Thoracic aorta (tissue), 2 donors: ENCODE data around the gene MEIS3. TPM values are rescaled to one million over a fixed set of nuclear protein-coding genes. Genes with fewer than 3 reads are reported as not detected.
"Not testable (repeated sequence)": the region's sequence is repeated elsewhere in the genome, so short reads cannot be mapped to it uniquely, and the experiment has no call there.

ENCODE experiments used
- ATAC-seq: fragments of 150-250 bp; one replicate; pipeline ENCODE4 v1.8.0; 2017; ENCODE audit warnings: low read depth; ENCODE audit not compliant: insufficient number of reproducible peaks, low FRiP score
- DNase-seq: peaks from one replicate; pipeline ENCODE4 v3.0.0-alpha.2; 2020; ENCODE audit warnings: low spot score
- H3K27ac ChIP-seq, 2 donors: fragments of 200-600 bp; sonication (generic); 1 replicate in 1 of 2; 2 replicates in 1 of 2; pipeline ENCODE4 v1.5.1; 2016; ENCODE audit warnings: mild to moderate bottlenecking in 2 of 2, moderate library complexity in 2 of 2
- H3K27me3 ChIP-seq: fragments of 200-600 bp; sonication (generic); replicated peaks from 2 replicates; pipeline ENCODE4 v1.6.0; 2016; ENCODE audit warnings: mild to moderate bottlenecking; ENCODE audit not compliant: insufficient read depth
- H3K36me3 ChIP-seq: fragments of 200-600 bp; sonication (generic); one replicate; pipeline ENCODE4 v1.5.1; 2016
- H3K4me1 ChIP-seq, 2 donors: fragments of 200-600 bp; sonication (generic); 1 replicate in 1 of 2; 2 replicates in 1 of 2; pipeline versions ENCODE4 v1.5.1 to v1.6.0; 2016; ENCODE audit warnings: low read depth in 2 of 2, mild to moderate bottlenecking in 1 of 2; ENCODE audit not compliant: control insufficient read depth in 1 of 2
- H3K4me3 ChIP-seq: fragments of 200-600 bp; sonication (generic); 2 replicates; pipeline ENCODE4 v1.5.1; 2016; ENCODE audit warnings: mild to moderate bottlenecking
- H3K9me3 ChIP-seq: fragments of 200-600 bp; sonication (generic); 2 replicates; pipeline ENCODE4 v1.5.1; 2016
- total RNA-seq, 2 donors: library from RNA; depleted of rRNA; stranded (reverse); fragments of >200 nt; gene quantifications; one replicate each; pipeline versions ENCODE4 v1.1.0 to v1.2.3, GENCODE V29; 2016
- TF ChIP-seq, protein P1 (sequence below): fragments of 200-600 bp; sonication (generic); IDR thresholded peaks from one replicate; pipeline ENCODE4 v1.5.1; 2019; ENCODE audit warnings: antibody characterized with exemption

MEIS3 gene
- total RNA-seq, 2 donors from 2014 or later: 6.4 to 11.5 TPM

DNA sequence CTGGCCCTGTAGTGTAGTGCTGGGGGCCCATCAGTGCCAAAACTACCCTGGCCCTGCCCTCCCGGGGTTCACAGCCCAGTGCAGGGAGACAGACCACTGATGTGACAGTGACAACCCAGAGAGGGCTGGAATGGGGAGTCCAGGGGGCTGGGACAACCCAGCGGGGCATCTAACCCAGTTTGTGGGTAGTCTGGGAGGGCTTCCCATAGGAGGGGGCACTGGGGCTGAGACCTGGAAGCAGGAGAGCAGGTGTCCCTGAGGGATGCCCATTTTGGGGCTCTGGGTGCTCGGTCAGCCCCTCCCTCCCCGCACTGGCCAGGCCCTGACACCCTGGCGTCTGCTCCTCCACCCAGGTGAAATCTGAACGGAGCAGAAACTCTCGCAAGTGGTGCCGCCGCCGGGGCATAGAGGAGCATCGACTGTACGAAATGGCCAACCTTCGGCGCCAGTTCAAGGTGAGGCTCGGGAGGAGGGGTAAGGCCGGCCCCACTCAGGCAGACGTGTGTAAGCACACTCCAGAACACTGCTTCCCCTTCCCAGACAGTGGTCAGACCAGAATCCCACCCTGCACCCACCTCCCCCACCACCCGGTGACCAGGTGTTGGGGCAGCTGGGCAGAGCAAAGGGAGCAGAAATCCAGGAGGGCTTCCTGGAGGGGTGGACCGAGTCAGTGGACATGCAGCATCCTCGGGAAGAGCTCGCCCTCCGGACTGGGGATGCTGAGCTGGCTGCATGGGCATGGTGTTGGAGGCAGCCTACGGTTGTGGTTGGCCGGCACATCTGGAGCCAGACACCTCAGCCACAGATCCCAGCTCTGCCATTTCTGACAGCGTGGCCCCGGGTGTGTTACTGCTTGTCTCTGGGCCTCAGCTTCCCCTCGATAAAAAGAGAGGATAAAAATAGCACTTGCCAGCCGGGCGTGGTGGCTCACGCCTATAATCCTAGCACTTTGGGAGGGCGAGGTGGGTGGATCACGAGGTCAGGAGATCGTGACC, 45.8 kb downstream of the MEIS3 start:
- H3K36me3 ChIP-seq: peaks cover 54% of the 10 kb centered on the region
- no peaks in the 10 kb centered on the region for H3K4me1 ChIP-seq
- H3K27me3 ChIP-seq: no peaks in the 10 kb centered on the region
- TF ChIP-seq, protein P1, sequence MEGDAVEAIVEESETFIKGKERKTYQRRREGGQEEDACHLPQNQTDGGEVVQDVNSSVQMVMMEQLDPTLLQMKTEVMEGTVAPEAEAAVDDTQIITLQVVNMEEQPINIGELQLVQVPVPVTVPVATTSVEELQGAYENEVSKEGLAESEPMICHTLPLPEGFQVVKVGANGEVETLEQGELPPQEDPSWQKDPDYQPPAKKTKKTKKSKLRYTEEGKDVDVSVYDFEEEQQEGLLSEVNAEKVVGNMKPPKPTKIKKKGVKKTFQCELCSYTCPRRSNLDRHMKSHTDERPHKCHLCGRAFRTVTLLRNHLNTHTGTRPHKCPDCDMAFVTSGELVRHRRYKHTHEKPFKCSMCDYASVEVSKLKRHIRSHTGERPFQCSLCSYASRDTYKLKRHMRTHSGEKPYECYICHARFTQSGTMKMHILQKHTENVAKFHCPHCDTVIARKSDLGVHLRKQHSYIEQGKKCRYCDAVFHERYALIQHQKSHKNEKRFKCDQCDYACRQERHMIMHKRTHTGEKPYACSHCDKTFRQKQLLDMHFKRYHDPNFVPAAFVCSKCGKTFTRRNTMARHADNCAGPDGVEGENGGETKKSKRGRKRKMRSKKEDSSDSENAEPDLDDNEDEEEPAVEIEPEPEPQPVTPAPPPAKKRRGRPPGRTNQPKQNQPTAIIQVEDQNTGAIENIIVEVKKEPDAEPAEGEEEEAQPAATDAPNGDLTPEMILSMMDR: no peak
- ATAC-seq (no peak), DNase-seq (no peak)
- H3K9me3 ChIP-seq: no peaks in the 10 kb centered on the region
- no peak overlapping the region for H3K27ac ChIP-seq
- H3K4me3 ChIP-seq: no peak overlapping the region

DNA sequence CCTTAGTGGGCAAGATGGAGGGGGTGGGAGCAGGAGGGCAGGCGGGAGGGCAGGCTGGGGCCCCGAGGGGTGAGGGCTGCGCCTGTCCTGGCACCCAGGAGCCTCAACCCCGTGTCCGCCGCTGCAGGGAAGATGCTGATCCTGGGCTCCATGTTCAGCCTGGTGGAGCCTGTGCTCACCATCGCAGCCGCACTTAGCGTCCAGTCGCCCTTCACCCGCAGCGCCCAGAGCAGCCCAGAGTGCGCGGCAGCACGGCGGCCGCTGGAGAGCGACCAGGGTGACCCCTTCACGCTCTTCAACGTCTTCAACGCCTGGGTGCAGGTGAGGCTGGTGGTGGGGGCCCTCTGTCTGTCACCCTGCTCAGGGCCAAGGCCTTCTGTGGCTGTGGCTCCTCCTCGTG, 46.7 kb downstream of the MEIS3 start:
- ATAC-seq: no peak
- no peak overlapping the region for H3K4me3 ChIP-seq
- no peaks in the 10 kb centered on the region for H3K9me3 ChIP-seq
- no peaks in the 10 kb centered on the region for H3K4me1 ChIP-seq
- H3K36me3 ChIP-seq: peaks cover 54% of the 10 kb centered on the region
- no peak for DNase-seq
- TF ChIP-seq, protein P1: no peak
- H3K27ac ChIP-seq: no peak overlapping the region
- H3K27me3 ChIP-seq: no peaks in the 10 kb centered on the region

DNA sequence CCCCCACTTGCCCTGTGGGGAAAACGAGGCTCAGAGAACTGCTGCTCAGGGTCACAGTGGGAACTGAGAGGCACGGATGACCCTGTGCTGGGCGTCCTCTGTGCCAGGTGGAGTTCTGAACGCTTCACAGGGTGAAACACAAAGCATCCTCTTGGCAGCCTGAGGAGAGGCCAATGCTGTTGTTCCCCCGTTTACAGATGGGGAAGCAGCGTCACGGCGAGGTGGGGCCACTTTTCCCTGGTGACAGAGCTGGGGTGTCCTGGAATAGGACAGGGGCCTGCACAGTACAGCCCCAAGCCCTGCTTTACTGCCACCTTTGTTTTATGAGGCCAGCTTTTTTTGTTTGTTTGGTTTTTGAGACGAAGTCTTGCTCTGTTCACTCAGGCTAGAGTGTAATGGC, 48.1 kb downstream of the MEIS3 start:
- Histone ChIP-seq H3K27ac (no peak overlapping the region), H3K9me3 (no peaks in the 10 kb centered on the region), H3K27me3 (no peaks in the 10 kb centered on the region), H3K4me3 (no peak overlapping the region), H3K36me3 (peaks cover 51% of the 10 kb centered on the region), H3K4me1 (no peaks in the 10 kb centered on the region)
- DNase-seq (no peak), ATAC-seq (no peak)
- TF ChIP-seq, protein P1: no peak

DNA sequence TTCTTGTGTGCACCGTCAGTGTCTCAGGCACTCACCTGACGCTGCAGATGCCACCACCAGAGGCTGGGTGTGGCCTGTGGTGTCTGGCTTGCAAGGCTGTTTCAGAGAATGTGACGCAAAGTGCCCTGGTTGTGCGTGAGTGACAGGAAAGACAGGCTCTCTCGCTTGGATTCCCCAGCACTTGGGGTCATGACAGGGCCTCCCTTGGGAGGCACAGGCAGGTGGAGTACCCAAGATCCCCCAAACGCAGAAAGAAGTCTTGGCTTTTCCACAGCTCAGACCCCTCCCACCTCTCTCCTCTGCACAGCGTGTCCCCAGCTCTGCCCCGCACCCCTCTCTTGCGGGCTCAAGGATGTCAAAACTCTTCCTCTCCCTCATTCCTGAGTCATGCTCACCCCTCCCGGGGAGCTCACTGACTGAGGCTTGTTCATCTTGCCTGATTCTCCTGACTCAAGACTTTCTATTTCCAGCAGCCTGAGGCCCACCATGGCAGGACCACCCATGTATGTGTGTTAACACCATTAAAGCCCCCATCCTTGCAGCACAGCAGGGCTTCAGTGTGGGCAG, 49.2 kb downstream of the MEIS3 start:
- no peak overlapping the region for H3K27ac ChIP-seq
- peaks cover 41% of the 10 kb centered on the region for H3K36me3 ChIP-seq
- H3K4me3 ChIP-seq: no peak overlapping the region
- no peaks in the 10 kb centered on the region for H3K9me3 ChIP-seq
- no peaks in the 10 kb centered on the region for H3K4me1 ChIP-seq
- H3K27me3 ChIP-seq: no peaks in the 10 kb centered on the region
- ATAC-seq: no peak
- DNase-seq: no peak
- TF ChIP-seq, protein P1: no peak

DNA sequence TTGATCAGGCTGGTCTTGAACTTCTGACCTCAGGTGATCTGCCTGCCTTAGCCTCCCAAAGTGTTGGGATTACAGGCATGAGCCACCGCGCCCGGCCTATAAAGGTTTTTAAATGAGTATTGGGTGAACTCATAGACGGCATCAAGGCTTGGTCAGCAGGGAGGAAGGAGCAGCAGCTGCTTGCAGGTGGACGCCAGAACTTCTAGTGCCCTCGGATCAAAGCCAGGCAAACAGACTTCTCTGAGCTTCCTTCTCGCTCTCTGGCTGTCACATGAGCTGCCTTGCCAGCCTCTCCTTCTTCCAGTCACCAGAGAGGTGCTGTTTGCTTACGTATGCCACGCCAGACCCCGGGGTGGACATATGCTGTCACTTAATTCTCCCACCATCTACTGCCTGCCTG, 53.9 kb downstream of the MEIS3 start:
- ATAC-seq, H3K4me3 ChIP-seq, H3K27me3 ChIP-seq, H3K4me1 ChIP-seq, DNase-seq, H3K9me3 ChIP-seq, H3K27ac ChIP-seq: not testable (repeated sequence)
- peaks cover 42% of the 10 kb centered on the region for H3K36me3 ChIP-seq
